Measurements from ENCODE around the gene RAB38. TPM values are rescaled to one million over a fixed set of nuclear protein-coding genes. Genes with fewer than 3 reads are reported as not detected.

RAB38 gene
- total and polyA plus RNA-seq, 7 donors: 0.92 to 1.7 (median 1.2) TPM; not detected in 1

DNA sequence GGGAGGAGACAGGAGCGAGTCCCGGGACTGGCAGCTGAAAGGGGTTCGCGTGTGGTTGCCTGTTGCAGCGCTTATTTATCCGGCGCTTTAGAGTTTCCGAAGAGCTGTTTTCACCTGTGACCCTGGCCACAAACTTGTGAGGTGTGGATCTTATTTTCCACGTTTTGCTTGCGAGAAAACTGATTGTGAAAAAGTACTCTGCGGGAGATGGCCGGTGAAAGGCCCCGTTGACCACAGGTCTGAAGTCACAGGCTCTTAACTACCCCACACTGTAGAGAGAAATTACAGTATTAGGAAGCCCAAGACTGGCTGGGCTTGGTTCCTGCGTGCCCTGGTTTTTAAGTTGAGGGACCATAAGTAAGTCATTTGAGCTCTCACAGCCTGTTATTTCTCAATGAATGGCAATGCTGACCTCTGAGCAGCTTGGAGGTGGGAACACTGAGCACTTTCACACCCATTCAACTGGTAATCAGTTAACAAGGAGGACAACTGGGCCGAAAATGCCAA, 379 bp upstream of the RAB38 start:
- DNase-seq: no peak
- TF ChIP-seq POLR2A (IDR thresholded peaks at IDR 0.05) (no peak), EP300 (IDR thresholded peaks at IDR 0.05) (no peak), POLR2AphosphoS5 (IDR thresholded peaks at IDR 0.05) (no peak)
- TF ChIP-seq, protein P1, sequence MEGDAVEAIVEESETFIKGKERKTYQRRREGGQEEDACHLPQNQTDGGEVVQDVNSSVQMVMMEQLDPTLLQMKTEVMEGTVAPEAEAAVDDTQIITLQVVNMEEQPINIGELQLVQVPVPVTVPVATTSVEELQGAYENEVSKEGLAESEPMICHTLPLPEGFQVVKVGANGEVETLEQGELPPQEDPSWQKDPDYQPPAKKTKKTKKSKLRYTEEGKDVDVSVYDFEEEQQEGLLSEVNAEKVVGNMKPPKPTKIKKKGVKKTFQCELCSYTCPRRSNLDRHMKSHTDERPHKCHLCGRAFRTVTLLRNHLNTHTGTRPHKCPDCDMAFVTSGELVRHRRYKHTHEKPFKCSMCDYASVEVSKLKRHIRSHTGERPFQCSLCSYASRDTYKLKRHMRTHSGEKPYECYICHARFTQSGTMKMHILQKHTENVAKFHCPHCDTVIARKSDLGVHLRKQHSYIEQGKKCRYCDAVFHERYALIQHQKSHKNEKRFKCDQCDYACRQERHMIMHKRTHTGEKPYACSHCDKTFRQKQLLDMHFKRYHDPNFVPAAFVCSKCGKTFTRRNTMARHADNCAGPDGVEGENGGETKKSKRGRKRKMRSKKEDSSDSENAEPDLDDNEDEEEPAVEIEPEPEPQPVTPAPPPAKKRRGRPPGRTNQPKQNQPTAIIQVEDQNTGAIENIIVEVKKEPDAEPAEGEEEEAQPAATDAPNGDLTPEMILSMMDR (IDR thresholded peaks at IDR 0.05): no peak
- no peaks in the 10 kb centered on the region for H3K9me3 ChIP-seq
- peak overlapping the region; percentile 15 to 49 (median 44) for H3K4me3 ChIP-seq
- H3K4me1 ChIP-seq: peaks cover 0 to 34% (median 28%) of the 10 kb centered on the region in 4 donors
- no peaks in the 10 kb centered on the region for H3K36me3 ChIP-seq
- H3K27ac ChIP-seq: no peak overlapping the region
- no peaks in the 10 kb centered on the region for H3K27me3 ChIP-seq
- intact Hi-C loops (cut with DNase I): no loop called here
- WGBS, 2 donors: 14 to 28% methylated on average over 15 of the region's 15 CpGs

DNA sequence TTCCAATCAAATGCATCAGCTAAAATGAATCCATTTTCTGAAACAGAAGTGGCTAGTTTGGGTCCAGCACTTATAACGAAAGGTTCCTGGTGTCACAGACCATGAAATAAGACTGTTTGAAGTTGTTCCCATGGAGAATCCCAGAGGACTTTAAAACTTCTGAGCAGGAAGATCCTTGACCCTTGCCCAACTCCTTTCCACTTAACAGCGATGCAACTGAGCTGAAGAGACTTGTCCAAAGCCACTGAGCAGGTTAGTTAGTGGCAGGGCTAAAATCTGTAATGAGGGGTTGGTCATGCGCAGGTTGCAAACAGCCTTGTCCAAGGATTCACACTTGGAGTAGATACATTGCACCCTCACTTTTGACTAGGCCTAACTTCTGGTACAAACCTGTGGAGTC, 1.3 kb downstream of the RAB38 start:
- TF ChIP-seq POLR2AphosphoS5 (IDR thresholded peaks at IDR 0.05) (no peak), EP300 (IDR thresholded peaks at IDR 0.05) (no peak), POLR2A (IDR thresholded peaks at IDR 0.05) (no peak)
- intact Hi-C loops (cut with DNase I): loop anchor here (5.0 kb wide), 2 partner anchors 128 to 163 kb away; partner anchors contain the start of gene CTSC

DNA sequence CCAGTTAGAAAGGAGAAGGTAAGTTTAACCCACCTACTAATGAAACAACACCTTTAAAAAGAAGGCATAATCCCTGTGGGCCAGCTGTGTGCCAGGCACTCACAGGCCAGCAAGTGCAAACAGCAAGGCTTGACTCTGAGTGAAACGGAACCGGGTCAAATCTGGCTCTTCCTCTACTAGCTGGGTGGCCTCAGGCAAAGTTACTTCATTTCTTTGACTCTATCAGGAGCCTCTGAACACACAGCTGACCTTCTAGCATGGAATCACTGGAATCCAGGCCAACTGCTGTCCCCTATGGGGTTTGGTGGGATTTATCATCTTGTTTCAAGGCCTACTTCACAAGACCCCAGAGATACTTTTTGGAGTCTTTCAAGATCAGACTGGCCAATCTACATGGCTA, 3.3 kb downstream of the RAB38 start:
- Histone ChIP-seq H3K4me1 (peaks cover 0 to 36% (median 22%) of the 10 kb centered on the region in 4 donors), H3K27me3 (no peaks in the 10 kb centered on the region), H3K4me3 (no peak overlapping the region), H3K9me3 (no peaks in the 10 kb centered on the region), H3K27ac (no peak overlapping the region), H3K36me3 (no peaks in the 10 kb centered on the region)
- TF ChIP-seq POLR2A (IDR thresholded peaks at IDR 0.05) (no peak), POLR2AphosphoS5 (IDR thresholded peaks at IDR 0.05) (no peak), EP300 (IDR thresholded peaks at IDR 0.05) (no peak)
- TF ChIP-seq, protein P1 (IDR thresholded peaks at IDR 0.05): no peak
- DNase-seq: no peak
- 68 to 92% methylated on average over 2 of the region's 2 CpGs for WGBS, 2 donors
- intact Hi-C loops (cut with DNase I): loop anchor here (5.0 kb wide), 2 partner anchors 130 to 165 kb away; partner anchors contain the start of gene CTSC

More for the DNA sequence above, 1.3 kb downstream of the RAB38 start:
- Histone ChIP-seq H3K27ac (no peak overlapping the region), H3K4me1 (peaks cover 0 to 36% (median 32%) of the 10 kb centered on the region in 4 donors), H3K9me3 (no peaks in the 10 kb centered on the region), H3K36me3 (no peaks in the 10 kb centered on the region), H3K4me3 (no peak overlapping the region), H3K27me3 (no peaks in the 10 kb centered on the region)
- no peak for DNase-seq
- 74 to 89% methylated on average over 3 of the region's 3 CpGs for WGBS, 2 donors

DNA sequence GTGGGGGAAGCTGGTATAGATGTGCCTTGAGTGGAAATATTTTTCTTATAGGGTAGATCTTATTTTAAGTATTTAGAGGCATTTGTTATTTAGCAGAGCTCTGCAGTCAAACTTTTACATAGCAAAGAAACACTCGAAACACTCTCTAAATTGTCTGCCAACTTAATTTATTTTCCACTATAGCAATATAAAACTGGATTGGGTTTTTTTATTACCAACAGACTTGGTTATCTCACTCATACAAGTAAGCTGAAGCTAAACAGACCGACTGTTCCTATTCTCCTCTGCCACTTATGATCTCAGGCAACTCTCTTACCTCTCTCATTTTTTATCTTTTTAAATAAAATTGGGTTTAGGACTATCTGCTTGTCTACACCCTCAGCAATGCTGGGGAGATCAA, 4.6 kb downstream of the RAB38 start:
- intact Hi-C loops (cut with DNase I): loop anchor here (5.0 kb wide), 2 partner anchors 132 to 167 kb away; partner anchors contain the start of gene CTSC
- H3K4me1 ChIP-seq: peaks cover 0 to 36% (median 22%) of the 10 kb centered on the region in 4 donors
- H3K9me3 ChIP-seq: no peaks in the 10 kb centered on the region
- H3K27me3 ChIP-seq: no peaks in the 10 kb centered on the region
- no peaks in the 10 kb centered on the region for H3K36me3 ChIP-seq
- H3K4me3 ChIP-seq: no peak overlapping the region
- no peak for DNase-seq
- TF ChIP-seq POLR2A (IDR thresholded peaks at IDR 0.05) (no peak), EP300 (IDR thresholded peaks at IDR 0.05) (no peak), POLR2AphosphoS5 (IDR thresholded peaks at IDR 0.05) (peak; percentile 17 to 75 (median 41))
- WGBS, 2 donors: 84 to 87% methylated on average over 2 of the region's 2 CpGs
- no peak overlapping the region for H3K27ac ChIP-seq

DNA sequence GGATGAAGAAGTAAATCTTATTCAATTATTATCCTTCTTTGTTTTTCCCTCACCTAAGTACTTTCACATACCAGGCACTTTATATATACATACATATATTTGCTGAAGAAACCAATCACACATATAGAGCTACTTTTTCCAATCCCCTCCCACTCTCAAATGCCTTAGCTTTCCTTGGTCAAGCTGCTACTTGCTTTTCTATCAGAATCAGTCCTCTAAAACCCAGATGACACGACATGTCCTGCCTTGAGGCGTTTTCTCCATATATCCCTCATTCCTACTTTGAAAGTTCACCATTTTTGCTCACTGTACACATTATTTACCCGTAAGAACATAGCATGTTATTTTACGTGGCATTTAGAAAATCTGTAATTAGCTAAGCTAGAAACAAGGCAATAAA, 5.4 kb downstream of the RAB38 start:
- no peak overlapping the region for H3K27ac ChIP-seq
- H3K4me3 ChIP-seq: no peak overlapping the region
- DNase-seq: no peak
- H3K9me3 ChIP-seq: no peaks in the 10 kb centered on the region
- H3K27me3 ChIP-seq: no peaks in the 10 kb centered on the region
- TF ChIP-seq, protein P1 (IDR thresholded peaks at IDR 0.05): no peak
- TF ChIP-seq POLR2AphosphoS5 (IDR thresholded peaks at IDR 0.05) (no peak), EP300 (IDR thresholded peaks at IDR 0.05) (no peak), POLR2A (IDR thresholded peaks at IDR 0.05) (no peak)
- no peaks in the 10 kb centered on the region for H3K36me3 ChIP-seq
- intact Hi-C loops (cut with DNase I): loop anchor here (5.0 kb wide), 2 partner anchors 132 to 167 kb away; partner anchors contain the start of gene CTSC
- 92 to 95% methylated on average over 4 of the region's 4 CpGs for WGBS, 2 donors
- peaks cover 0 to 30% (median 14%) of the 10 kb centered on the region in 4 donors for H3K4me1 ChIP-seq
